Activated CD8-positive, alpha-beta T cell treated with anti-CD3 and anti-CD28 coated beads for 36 hours (primary cell): Measurements from ENCODE around the gene NBL1. TPM values are rescaled to one million over a fixed set of nuclear protein-coding genes. Genes with fewer than 3 reads are reported as not detected.

Experiments used
- ATAC-seq: fragments of 200-7000 bp; cut with Tn5 transposase; one replicate; pipeline ENCODE4 v1.10.0; 2021; ENCODE audit warnings: mild to moderate bottlenecking, moderate library complexity
- CTCF ChIA-PET: fragments of 350-600 bp; sonication (Branson Sonifier 250); formaldehyde crosslinking; loops from one replicate; lab custom pipeline; 2021; ENCODE audit warnings: antibody characterized with exemption; lab: Charles Lee
- POLR2A ChIA-PET: fragments of 350-600 bp; sonication (Branson Sonifier 250); formaldehyde crosslinking; loops from one replicate; lab custom pipeline; 2021; ENCODE audit warnings: antibody characterized with exemption; lab: Charles Lee
- DNase-seq: peaks from one replicate; pipeline ENCODE4 v3.0.0-alpha.2; 2020
- H3K27ac Mint-ChIP-seq: one replicate; pipeline ENCODE4 v1.8.0; 2021; ENCODE audit warnings: mild to moderate bottlenecking, mixed read lengths
- H3K27me3 Mint-ChIP-seq: one replicate; pipeline ENCODE4 v1.8.0; 2021; ENCODE audit warnings: mixed read lengths
- H3K36me3 Mint-ChIP-seq: one replicate; pipeline ENCODE4 v1.8.0; 2021; ENCODE audit warnings: low read depth, mixed read lengths
- H3K4me1 Mint-ChIP-seq: one replicate; pipeline ENCODE4 v1.8.0; 2021; ENCODE audit warnings: low read depth, mixed read lengths
- H3K4me3 Mint-ChIP-seq: one replicate; pipeline ENCODE4 v1.8.0; 2021; ENCODE audit warnings: mild to moderate bottlenecking, moderate library complexity, mixed read lengths
- H3K9me3 Mint-ChIP-seq: one replicate; pipeline ENCODE4 v1.8.0; 2021; ENCODE audit warnings: mixed read lengths
- intact Hi-C: fragments of 100-400 bp; cut with micrococcal nuclease; formaldehyde crosslinking; loops from one replicate; pipeline ENCODE4 v1.10.0; 2022
- total RNA-seq, 2 experiments: library from RNA; stranded (reverse); gene quantifications; one replicate each; pipeline ENCODE4 v1.2.3, GENCODE V29; 2021
- TF ChIP-seq, protein P1 (sequence below): fragments of 200-600 bp; IDR thresholded peaks from one replicate; pipeline ENCODE4 v1.8.0; 2022; ENCODE audit warnings: antibody characterized with exemption, mild to moderate bottlenecking

Gene NBL1
- total RNA-seq, 2 experiments from 2014 or later: 27.0 to 27.6 TPM

DNA sequence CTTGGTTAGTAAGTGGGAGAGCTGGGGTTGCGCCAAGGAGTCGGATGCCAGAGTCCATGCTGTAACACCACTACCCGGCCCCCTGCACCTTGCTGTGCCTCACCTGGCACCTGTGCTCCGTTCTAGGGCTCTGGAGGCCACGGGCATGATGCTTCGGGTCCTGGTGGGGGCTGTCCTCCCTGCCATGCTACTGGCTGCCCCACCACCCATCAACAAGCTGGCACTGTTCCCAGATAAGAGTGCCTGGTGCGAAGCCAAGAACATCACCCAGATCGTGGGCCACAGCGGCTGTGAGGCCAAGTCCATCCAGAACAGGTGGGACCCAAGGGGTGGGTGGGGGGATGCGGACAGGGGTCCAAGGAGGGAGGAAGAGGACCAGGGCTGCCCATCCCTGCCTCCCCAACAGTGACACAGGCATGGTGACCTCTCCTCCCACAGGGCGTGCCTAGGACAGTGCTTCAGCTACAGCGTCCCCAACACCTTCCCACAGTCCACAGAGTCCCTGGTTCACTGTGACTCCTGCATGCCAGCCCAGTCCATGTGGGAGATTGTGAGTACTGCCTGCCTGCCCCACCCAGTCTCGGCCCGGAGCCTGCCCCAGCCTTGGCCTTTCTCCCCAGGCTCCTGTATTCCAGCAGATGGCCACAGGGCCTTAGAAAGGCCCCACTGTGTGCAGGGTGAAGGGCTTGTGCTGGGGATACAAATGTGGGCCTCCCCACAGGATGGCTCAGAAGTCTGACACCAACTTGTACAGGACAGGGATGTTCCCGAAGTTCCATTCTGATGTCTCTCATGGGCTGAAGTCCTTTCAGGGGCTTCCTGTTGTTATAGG lies 11.0 kb downstream of the NBL1 start:
- TF ChIP-seq, protein P1, sequence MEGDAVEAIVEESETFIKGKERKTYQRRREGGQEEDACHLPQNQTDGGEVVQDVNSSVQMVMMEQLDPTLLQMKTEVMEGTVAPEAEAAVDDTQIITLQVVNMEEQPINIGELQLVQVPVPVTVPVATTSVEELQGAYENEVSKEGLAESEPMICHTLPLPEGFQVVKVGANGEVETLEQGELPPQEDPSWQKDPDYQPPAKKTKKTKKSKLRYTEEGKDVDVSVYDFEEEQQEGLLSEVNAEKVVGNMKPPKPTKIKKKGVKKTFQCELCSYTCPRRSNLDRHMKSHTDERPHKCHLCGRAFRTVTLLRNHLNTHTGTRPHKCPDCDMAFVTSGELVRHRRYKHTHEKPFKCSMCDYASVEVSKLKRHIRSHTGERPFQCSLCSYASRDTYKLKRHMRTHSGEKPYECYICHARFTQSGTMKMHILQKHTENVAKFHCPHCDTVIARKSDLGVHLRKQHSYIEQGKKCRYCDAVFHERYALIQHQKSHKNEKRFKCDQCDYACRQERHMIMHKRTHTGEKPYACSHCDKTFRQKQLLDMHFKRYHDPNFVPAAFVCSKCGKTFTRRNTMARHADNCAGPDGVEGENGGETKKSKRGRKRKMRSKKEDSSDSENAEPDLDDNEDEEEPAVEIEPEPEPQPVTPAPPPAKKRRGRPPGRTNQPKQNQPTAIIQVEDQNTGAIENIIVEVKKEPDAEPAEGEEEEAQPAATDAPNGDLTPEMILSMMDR: no peak
- intact Hi-C loops: loop anchor here (10.0 kb wide), 2 partner anchors 310 to 390 kb away; no protein-coding TSS in a partner anchor
- POLR2A ChIA-PET: interaction anchor here (1.1 to 2.0 kb wide), 2 partner anchors 8 to 228 kb away, joined by 3 to 6 read pairs; no protein-coding TSS in a partner anchor
- Mint-ChIP-seq H3K4me3 (no peak overlapping the region), H3K27me3 (no peaks in the 10 kb centered on the region), H3K4me1 (peaks cover 19% of the 10 kb centered on the region), H3K9me3 (no peaks in the 10 kb centered on the region), H3K36me3 (no peaks in the 10 kb centered on the region), H3K27ac (no peak overlapping the region)
- DNase-seq (no peak), ATAC-seq (no peak)
- CTCF ChIA-PET: interaction anchor here (1.1 to 2.9 kb wide), 12 partner anchors 8 to 266 kb away, joined by 3 to 26 read pairs (median 4); no protein-coding TSS in a partner anchor

DNA sequence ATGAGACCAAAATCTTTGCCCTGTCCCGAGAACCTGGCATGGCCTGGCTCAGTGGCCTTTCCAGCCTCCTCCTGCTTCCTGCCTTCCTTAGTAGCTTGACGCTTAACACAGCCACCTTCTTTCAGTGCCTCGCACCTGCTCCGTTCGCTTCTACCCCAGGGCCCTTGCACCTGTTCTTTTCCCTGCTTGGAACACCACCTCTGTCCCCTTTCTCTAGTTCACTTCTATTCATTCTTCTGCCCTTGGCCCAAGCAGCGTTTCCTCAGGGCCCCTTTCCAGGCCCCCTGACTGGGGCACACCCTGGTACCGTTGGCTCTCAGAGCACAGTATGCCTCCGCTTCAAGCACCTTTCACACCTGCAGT lies 11.6 kb downstream of the NBL1 start:
- Mint-ChIP-seq H3K27ac (no peak overlapping the region), H3K9me3 (no peaks in the 10 kb centered on the region), H3K36me3 (no peaks in the 10 kb centered on the region), H3K4me3 (no peak overlapping the region), H3K27me3 (peaks cover 2% of the 10 kb centered on the region), H3K4me1 (peaks cover 13% of the 10 kb centered on the region)
- DNase-seq: no peak
- TF ChIP-seq, protein P1: no peak
- POLR2A ChIA-PET: interaction anchor here (0.5 to 2.0 kb wide), 3 partner anchors 9 to 720 kb away, joined by 3 to 6 read pairs (median 3); no protein-coding TSS in a partner anchor
- intact Hi-C loops: loop anchor here (10.0 kb wide), 2 partner anchors 311 to 391 kb away; no protein-coding TSS in a partner anchor
- ATAC-seq: no peak
- CTCF ChIA-PET: interaction anchor here (0.9 kb wide), 1 partner anchor 264 kb away, joined by 3 read pairs; no protein-coding TSS in a partner anchor

DNA sequence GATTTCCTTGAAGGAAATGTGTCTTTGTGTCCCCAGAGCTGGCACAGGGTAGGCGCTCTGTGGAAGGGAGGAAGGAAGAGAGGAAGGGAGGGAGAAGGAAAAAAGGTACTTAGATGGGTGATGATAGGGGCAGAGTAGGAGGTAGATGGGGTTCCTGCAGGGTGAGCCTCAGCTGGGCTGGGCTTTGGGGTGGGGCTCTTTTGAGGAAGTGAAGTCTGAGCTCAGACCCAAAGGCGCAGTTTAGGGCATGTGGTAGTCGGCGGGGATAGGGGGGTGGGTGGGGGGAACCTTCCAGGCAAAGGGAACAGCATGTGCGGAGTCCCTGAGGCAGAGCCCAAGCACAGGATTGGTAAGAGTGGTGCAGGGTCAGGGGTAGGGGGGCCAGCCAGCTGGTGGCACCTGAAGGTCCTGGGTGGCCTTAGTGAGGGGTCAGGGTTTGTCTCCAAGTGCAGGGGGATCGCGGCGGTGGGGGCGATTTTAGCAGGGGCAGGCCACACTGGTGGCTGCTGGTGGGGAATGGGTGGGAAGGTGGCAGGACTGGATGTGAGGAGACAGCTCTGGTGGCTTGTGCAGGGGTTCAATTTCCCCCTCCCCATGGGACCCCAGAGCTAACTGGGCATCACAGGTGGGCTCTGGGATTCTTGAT lies 12.1 kb downstream of the NBL1 start:
- Mint-ChIP-seq H3K27me3 (peaks cover 2% of the 10 kb centered on the region), H3K27ac (no peak overlapping the region), H3K4me1 (peaks cover 13% of the 10 kb centered on the region), H3K36me3 (no peaks in the 10 kb centered on the region), H3K9me3 (no peaks in the 10 kb centered on the region), H3K4me3 (no peak overlapping the region)
- intact Hi-C loops: loop anchor here (10.0 kb wide), 2 partner anchors 311 to 391 kb away; no protein-coding TSS in a partner anchor
- TF ChIP-seq, protein P1: no peak
- ATAC-seq (no peak), DNase-seq (no peak)
- CTCF ChIA-PET: interaction anchor here (0.9 to 1.2 kb wide), 2 partner anchors 13 to 265 kb away, joined by 3 to 5 read pairs; no protein-coding TSS in a partner anchor
- POLR2A ChIA-PET: interaction anchor here (0.5 to 2.0 kb wide), 3 partner anchors 9 to 719 kb away, joined by 3 to 6 read pairs (median 3); no protein-coding TSS in a partner anchor

DNA sequence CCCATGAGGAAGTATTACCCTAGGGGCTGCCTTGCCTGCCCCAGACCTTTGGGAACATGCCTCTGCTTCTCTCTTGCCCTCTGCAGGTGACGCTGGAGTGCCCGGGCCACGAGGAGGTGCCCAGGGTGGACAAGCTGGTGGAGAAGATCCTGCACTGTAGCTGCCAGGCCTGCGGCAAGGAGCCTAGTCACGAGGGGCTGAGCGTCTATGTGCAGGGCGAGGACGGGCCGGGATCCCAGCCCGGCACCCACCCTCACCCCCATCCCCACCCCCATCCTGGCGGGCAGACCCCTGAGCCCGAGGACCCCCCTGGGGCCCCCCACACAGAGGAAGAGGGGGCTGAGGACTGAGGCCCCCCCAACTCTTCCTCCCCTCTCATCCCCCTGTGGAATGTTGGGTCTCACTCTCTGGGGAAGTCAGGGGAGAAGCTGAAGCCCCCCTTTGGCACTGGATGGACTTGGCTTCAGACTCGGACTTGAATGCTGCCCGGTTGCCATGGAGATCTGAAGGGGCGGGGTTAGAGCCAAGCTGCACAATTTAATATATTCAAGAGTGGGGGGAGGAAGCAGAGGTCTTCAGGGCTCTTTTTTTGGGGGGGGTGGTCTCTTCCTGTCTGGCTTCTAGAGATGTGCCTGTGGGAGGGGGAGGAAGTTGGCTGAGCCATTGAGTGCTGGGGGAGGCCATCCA lies 12.8 kb downstream of the NBL1 start:
- Mint-ChIP-seq H3K9me3 (no peaks in the 10 kb centered on the region), H3K27me3 (peaks cover 2% of the 10 kb centered on the region), H3K4me3 (no peak overlapping the region), H3K36me3 (no peaks in the 10 kb centered on the region), H3K4me1 (peaks cover 13% of the 10 kb centered on the region), H3K27ac (no peak overlapping the region)
- ChIA-PET CTCF (interaction anchor here (1.2 kb wide), 1 partner anchor 12 kb away, joined by 5 read pairs; no protein-coding TSS in a partner anchor), POLR2A (interaction anchor here (2.0 kb wide), 1 partner anchor 10 kb away, joined by 6 read pairs; no protein-coding TSS in a partner anchor)
- TF ChIP-seq, protein P1: no peak
- DNase-seq: no peak
- no peak for ATAC-seq
- intact Hi-C loops: loop anchor here (10.0 kb wide), 2 partner anchors 312 to 392 kb away; no protein-coding TSS in a partner anchor
